H1 (cell line): ENCODE data around the gene CD7. TPM values are rescaled to one million over a fixed set of nuclear protein-coding genes. Genes with fewer than 3 reads are reported as not detected.

ENCODE experiments used
- CTBP2 ChIP-seq: IDR thresholded peaks from 2 replicates; pipeline ENCODE4 v1.7.0; 2011; ENCODE audit warnings: borderline replicate concordance, mild to moderate bottlenecking, moderate library complexity, mixed read lengths, low read length; ENCODE audit not compliant: insufficient read depth, insufficient read length
- NRF1 ChIP-seq: IDR thresholded peaks from 2 replicates; pipeline ENCODE4 v1.6.1; 2011; ENCODE audit warnings: mild to moderate bottlenecking, low read depth, low read length, improper control_type of control experiment
- SIX5 ChIP-seq: IDR thresholded peaks from 2 replicates; pipeline ENCODE4 v1.6.1; 2011; ENCODE audit warnings: mild to moderate bottlenecking, low read depth, low read length
- polyA plus RNA-seq, 7 experiments: library from polyadenylated mRNA; depleted of rRNA in 3 of 7; stranded (reverse) in 5 of 7; unstranded in 2 of 7; fragments of >200 nt in 5 of 7; fragments of 200-250 nt in 2 of 7; gene quantifications; 1 replicate in 5 of 7; 2 replicates in 1 of 7; 4 replicates in 1 of 7; pipeline versions ENCODE4 v1.2.1 to v1.2.3, GENCODE V29; 2011 to 2013; ENCODE audit warnings: missing spikeins in 2 of 7, mixed read lengths in 2 of 7
- total RNA-seq: library from RNA; stranded (reverse); fragmentation: NEBNext Ultra II Directional; extraction: Animal tissue kit (Norgen Biotek cat#: 25700); gene quantifications from 2 replicates; pipeline ENCODE4 v1.2.1, GENCODE V29; 2021

The CD7 gene
- total and polyA plus RNA-seq, 2 of the 8 experiments (the other 6 are each of a cell fraction or from before 2014, with no cell fraction given), result 0.83 to 0.86 TPM

DNA sequence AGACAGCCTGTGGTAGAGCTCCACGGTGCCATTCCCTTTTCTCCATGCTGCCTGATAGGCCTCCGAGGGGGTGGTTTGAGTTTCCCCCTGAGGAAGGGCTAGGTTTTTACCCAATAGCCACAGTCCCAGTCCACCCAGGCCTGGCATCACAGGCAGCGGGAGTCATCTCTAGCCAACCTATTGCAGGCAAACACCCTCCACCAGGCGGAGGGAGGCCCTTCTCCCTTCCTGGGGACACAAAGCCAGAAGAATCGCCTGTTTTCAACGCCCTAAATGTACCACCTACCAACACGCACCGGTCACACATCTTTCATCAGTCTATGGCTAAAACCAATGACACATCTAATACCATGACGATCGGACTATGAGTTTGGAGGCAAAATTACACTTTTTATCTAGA lies 51.3 kb downstream of the CD7 start (continued):
- TF ChIP-seq SIX5 (no peak), CTBP2 (no peak), NRF1 (no peak)

Other genes with a start within 250 kb of the CD7 start
- gene FASN, start 219.4 kb downstream of the CD7 start, total RNA-seq, result 559 and 561 TPM in 2 replicates
- 143 and 206 TPM in 2 replicates for gene FASN, start 219.4 kb downstream of the CD7 start, polyA plus RNA-seq (2011; rRNA removed)
- 12.6 and 12.9 TPM in 2 replicates for gene CCDC57, start 104.8 kb downstream of the CD7 start, total RNA-seq
- 8.4 and 10.1 TPM in 2 replicates for gene CCDC57, start 104.8 kb downstream of the CD7 start, polyA plus RNA-seq (2011; rRNA removed)
- gene SLC16A3, start 88.6 kb downstream of the CD7 start, total RNA-seq, result 3.6 and 3.8 TPM in 2 replicates
- gene SLC16A3, start 88.6 kb downstream of the CD7 start, polyA plus RNA-seq (2011; rRNA removed), result 8.7 and 12.2 TPM in 2 replicates
- 103 and 107 TPM in 2 replicates for gene CSNK1D, start 43.9 kb downstream of the CD7 start, total RNA-seq
- 73.5 and 114 TPM in 2 replicates for gene CSNK1D, start 43.9 kb downstream of the CD7 start, polyA plus RNA-seq (2011; rRNA removed)
- gene SECTM1, start 16.2 kb upstream of the CD7 start, total RNA-seq, result 0.20 and 0.57 TPM in 2 replicates
- gene SECTM1, start 16.2 kb upstream of the CD7 start, polyA plus RNA-seq (2011; rRNA removed), result 0.46 and 0.65 TPM in 2 replicates
- gene TEX19, start 41.6 kb upstream of the CD7 start, total RNA-seq, result 0.38 and 0.54 TPM in 2 replicates
- gene TEX19, start 41.6 kb upstream of the CD7 start, polyA plus RNA-seq (2011; rRNA removed), result 0.46 and 0.80 TPM in 2 replicates
- gene UTS2R, start 54.2 kb upstream of the CD7 start, total RNA-seq, result 0.63 TPM in 1 of 2 replicates, not detected in the other
- gene UTS2R, start 54.2 kb upstream of the CD7 start, polyA plus RNA-seq (2011; rRNA removed), result 0.27 and 0.49 TPM in 2 replicates
- gene HEXD, start 100.7 kb upstream of the CD7 start, total RNA-seq, result 20.6 and 24.2 TPM in 2 replicates
- 21.8 and 33.7 TPM in 2 replicates for gene HEXD, start 100.7 kb upstream of the CD7 start, polyA plus RNA-seq (2011; rRNA removed)
- gene OGFOD3, start 101.0 kb upstream of the CD7 start, total RNA-seq, result 21.8 and 24.4 TPM in 2 replicates
- gene OGFOD3, start 101.0 kb upstream of the CD7 start, polyA plus RNA-seq (2011; rRNA removed), result 21.1 and 27.9 TPM in 2 replicates
- gene CYBC1, start 133.1 kb upstream of the CD7 start, total RNA-seq, result 66.7 and 74.6 TPM in 2 replicates
- gene CYBC1, start 133.1 kb upstream of the CD7 start, polyA plus RNA-seq (2011; rRNA removed), result 81.4 and 116 TPM in 2 replicates
- 87.4 and 97.4 TPM in 2 replicates for gene NARF, start 141.1 kb upstream of the CD7 start, total RNA-seq
- gene NARF, start 141.1 kb upstream of the CD7 start, polyA plus RNA-seq (2011; rRNA removed), result 131 and 161 TPM in 2 replicates
- 64.9 and 66.9 TPM in 2 replicates for gene FOXK2, start 202.1 kb upstream of the CD7 start, total RNA-seq
- 34.7 and 42.3 TPM in 2 replicates for gene FOXK2, start 202.1 kb upstream of the CD7 start, polyA plus RNA-seq (2011; rRNA removed)